GM23248 (cell line): ENCODE measurements around the gene LNX2. TPM values are rescaled to one million over a fixed set of nuclear protein-coding genes. Genes with fewer than 3 reads are reported as not detected.

Experiments used
- DNase-seq: peaks from one replicate; pipeline ENCODE4 v3.0.0-alpha.2; 2015
- H2AFZ ChIP-seq: fragments of 200-600 bp; sonication (generic); 2 replicates; pipeline ENCODE4 v1.6.1; 2016; ENCODE audit warnings: antibody characterized with exemption
- H3F3A ChIP-seq: fragments of 200-600 bp; sonication (generic); 2 replicates; pipeline ENCODE4 v1.6.1; 2016; ENCODE audit warnings: mild to moderate bottlenecking, antibody characterized with exemption, mixed run types; ENCODE audit not compliant: insufficient read depth
- H3K27ac ChIP-seq: fragments of 200-600 bp; sonication (generic); 2 replicates; pipeline ENCODE4 v1.5.1; 2016; ENCODE audit warnings: mild to moderate bottlenecking
- H3K27me3 ChIP-seq: fragments of 200-600 bp; sonication (generic); replicated peaks from 2 replicates; pipeline ENCODE4 v1.6.1; 2016; ENCODE audit warnings: mild to moderate bottlenecking; ENCODE audit not compliant: insufficient read depth
- H3K36me3 ChIP-seq: fragments of 200-600 bp; sonication (generic); 2 replicates; pipeline ENCODE4 v1.6.1; 2016; ENCODE audit warnings: low read depth, mild to moderate bottlenecking
- H3K4me1 ChIP-seq: fragments of 200-600 bp; sonication (generic); 2 replicates; pipeline ENCODE4 v1.6.1; 2016; ENCODE audit warnings: mild to moderate bottlenecking; ENCODE audit not compliant: insufficient read depth
- H3K4me2 ChIP-seq: fragments of 200-600 bp; sonication (generic); one replicate; pipeline ENCODE4 v1.6.1; 2016; ENCODE audit warnings: mild to moderate bottlenecking; ENCODE audit not compliant: unreplicated experiment
- H3K4me3 ChIP-seq: fragments of 200-600 bp; sonication (generic); 2 replicates; pipeline ENCODE4 v1.5.1; 2016; ENCODE audit warnings: mild to moderate bottlenecking
- H3K79me2 ChIP-seq: fragments of 200-600 bp; sonication (generic); 2 replicates; pipeline ENCODE4 v1.6.1; 2016; ENCODE audit warnings: mild to moderate bottlenecking; ENCODE audit not compliant: insufficient read depth
- H3K9ac ChIP-seq: fragments of 200-600 bp; sonication (generic); 2 replicates; pipeline ENCODE4 v1.6.1; 2016; ENCODE audit warnings: mild to moderate bottlenecking
- H3K9me2 ChIP-seq: fragments of 200-600 bp; sonication (generic); 2 replicates; pipeline ENCODE4 v1.6.1; 2016; ENCODE audit warnings: mixed run types, mild to moderate bottlenecking, moderate library complexity; ENCODE audit not compliant: insufficient read depth
- H3K9me3 ChIP-seq: fragments of 200-600 bp; sonication (generic); one replicate; pipeline ENCODE4 v1.6.1; 2017; ENCODE audit warnings: low read depth
- H4K20me1 ChIP-seq: fragments of 200-600 bp; sonication (generic); 2 replicates; pipeline ENCODE4 v1.6.0; 2016; ENCODE audit not compliant: insufficient read depth
- EZH2 ChIP-seq: fragments of 200-600 bp; sonication (generic); IDR thresholded peaks from 2 replicates; pipeline ENCODE4 v1.6.1; 2018; ENCODE audit warnings: antibody characterized with exemption, mild to moderate bottlenecking; ENCODE audit not compliant: insufficient read depth, poor library complexity, severe bottlenecking
- EZH2phosphoT487 ChIP-seq: fragments of 200-600 bp; sonication (generic); IDR thresholded peaks from 2 replicates; pipeline ENCODE4 v1.6.1; 2018; ENCODE audit warnings: antibody characterized with exemption, moderate library complexity, mild to moderate bottlenecking, low read depth; ENCODE audit not compliant: insufficient read depth
- WGBS, 2 experiments: methylation state at CpG; one replicate each; pipeline ENCODE4 v1.1.6; 2015 to 2017; ENCODE audit warnings: low lambda C conversion rate in 2 of 2, low coverage in 1 of 2; ENCODE audit errors: missing lambda C conversion rate in 2 of 2; 5-methylcytosine and 5-hydroxymethylcytosine counted together
- in situ Hi-C: fragments of 300-500 bp; cut with MboI; formaldehyde crosslinking; loops from 2 replicates; pipeline ENCODE4 v1.15.0; 2020
- polyA plus RNA-seq: library from polyadenylated mRNA; unstranded; fragments of >200 nt; fragmentation: Nextera tagmentation; extraction: Ambion mirVana; gene quantifications from 2 replicates; pipeline ENCODE4 v1.2.1, GENCODE V29; 2016
- total RNA-seq: library from RNA; depleted of rRNA; stranded (reverse); fragments of >200 nt; shearing (Covaris generic); gene quantifications from 2 replicates; pipeline ENCODE4 v1.2.3, GENCODE V29; 2014

Gene LNX2
- total and polyA plus RNA-seq, 2 experiments from 2014 or later = 2.0 to 2.6 TPM

DNA sequence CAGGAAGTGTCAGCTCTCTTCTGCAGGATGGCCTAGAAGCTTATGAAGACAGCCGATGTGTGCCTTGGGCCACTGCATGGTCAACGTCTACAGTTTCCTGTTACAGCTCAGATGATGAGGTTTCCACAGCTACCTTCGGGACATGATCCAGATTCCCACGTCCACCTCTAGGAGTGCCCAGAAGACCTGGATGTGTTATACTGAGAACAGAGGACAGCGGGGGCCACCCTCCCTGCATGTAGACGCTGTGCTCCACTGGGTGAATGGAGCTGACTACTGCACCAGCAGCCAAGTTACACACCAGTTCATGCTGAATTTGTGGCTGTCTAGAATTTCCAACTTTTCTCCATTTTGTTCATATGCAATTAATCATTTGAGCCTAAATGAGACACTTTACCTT lies 91.4 kb downstream of the LNX2 start:
- no peaks in the 10 kb centered on the region for H3K9me2 ChIP-seq
- H2AFZ ChIP-seq = no peak overlapping the region
- TF ChIP-seq EZH2phosphoT487 (no peak), EZH2 (no peak)
- H3F3A ChIP-seq = no peaks in the 10 kb centered on the region
- no peak overlapping the region for H3K4me3 ChIP-seq
- no peak for DNase-seq
- H3K4me1 ChIP-seq = no peaks in the 10 kb centered on the region
- H3K9me3 ChIP-seq = no peaks in the 10 kb centered on the region
- no peak overlapping the region for H3K9ac ChIP-seq
- no peak overlapping the region for H3K27ac ChIP-seq
- peaks cover 7% of the 10 kb centered on the region; the same call in 1 of the 2 replicates for H3K27me3 ChIP-seq
- H3K4me2 ChIP-seq = no peak overlapping the region
- no peaks in the 10 kb centered on the region for H3K79me2 ChIP-seq
- in situ Hi-C loops = no loop called here
- H4K20me1 ChIP-seq = no peaks in the 10 kb centered on the region
- no peaks in the 10 kb centered on the region for H3K36me3 ChIP-seq
- 69 to 72% methylated on average over 6 of the region's 6 CpGs for WGBS, 2 experiments

DNA sequence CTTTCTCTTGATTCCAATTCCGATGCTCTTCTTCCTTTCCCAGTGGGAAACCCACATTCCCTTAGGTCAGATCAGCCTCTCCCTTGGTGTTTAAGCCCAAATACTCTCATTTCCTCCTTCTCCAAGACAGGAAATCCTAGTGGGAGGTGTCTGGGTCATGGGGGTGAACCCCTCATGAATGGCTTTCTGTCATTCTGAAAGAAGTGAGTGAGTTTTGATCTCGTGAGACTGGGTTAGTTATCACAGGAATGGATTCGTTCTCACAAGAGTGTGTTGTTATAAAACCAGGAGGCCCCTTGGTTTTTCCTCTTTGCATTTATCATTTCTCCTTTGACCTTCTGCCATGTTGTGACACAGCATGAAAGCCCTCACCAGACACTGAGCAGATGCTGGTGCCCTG lies 93.8 kb downstream of the LNX2 start:
- peaks cover 7% of the 10 kb centered on the region; the same call in 1 of the 2 replicates for H3K27me3 ChIP-seq
- H3K4me3 ChIP-seq = no peak overlapping the region
- no peak overlapping the region for H3K27ac ChIP-seq
- H3K79me2 ChIP-seq = no peaks in the 10 kb centered on the region
- H3K4me1 ChIP-seq = no peaks in the 10 kb centered on the region
- H3K9me2 ChIP-seq = no peaks in the 10 kb centered on the region
- DNase-seq = no peak
- 46 to 58% methylated on average over 3 of the region's 3 CpGs for WGBS, 2 experiments
- TF ChIP-seq EZH2phosphoT487 (no peak), EZH2 (no peak)
- in situ Hi-C loops = no loop called here
- no peaks in the 10 kb centered on the region for H3F3A ChIP-seq
- H4K20me1 ChIP-seq = no peaks in the 10 kb centered on the region
- H3K9me3 ChIP-seq = no peaks in the 10 kb centered on the region
- H3K9ac ChIP-seq = no peak overlapping the region
- no peak overlapping the region for H2AFZ ChIP-seq
- H3K36me3 ChIP-seq = no peaks in the 10 kb centered on the region
- no peak overlapping the region for H3K4me2 ChIP-seq

DNA sequence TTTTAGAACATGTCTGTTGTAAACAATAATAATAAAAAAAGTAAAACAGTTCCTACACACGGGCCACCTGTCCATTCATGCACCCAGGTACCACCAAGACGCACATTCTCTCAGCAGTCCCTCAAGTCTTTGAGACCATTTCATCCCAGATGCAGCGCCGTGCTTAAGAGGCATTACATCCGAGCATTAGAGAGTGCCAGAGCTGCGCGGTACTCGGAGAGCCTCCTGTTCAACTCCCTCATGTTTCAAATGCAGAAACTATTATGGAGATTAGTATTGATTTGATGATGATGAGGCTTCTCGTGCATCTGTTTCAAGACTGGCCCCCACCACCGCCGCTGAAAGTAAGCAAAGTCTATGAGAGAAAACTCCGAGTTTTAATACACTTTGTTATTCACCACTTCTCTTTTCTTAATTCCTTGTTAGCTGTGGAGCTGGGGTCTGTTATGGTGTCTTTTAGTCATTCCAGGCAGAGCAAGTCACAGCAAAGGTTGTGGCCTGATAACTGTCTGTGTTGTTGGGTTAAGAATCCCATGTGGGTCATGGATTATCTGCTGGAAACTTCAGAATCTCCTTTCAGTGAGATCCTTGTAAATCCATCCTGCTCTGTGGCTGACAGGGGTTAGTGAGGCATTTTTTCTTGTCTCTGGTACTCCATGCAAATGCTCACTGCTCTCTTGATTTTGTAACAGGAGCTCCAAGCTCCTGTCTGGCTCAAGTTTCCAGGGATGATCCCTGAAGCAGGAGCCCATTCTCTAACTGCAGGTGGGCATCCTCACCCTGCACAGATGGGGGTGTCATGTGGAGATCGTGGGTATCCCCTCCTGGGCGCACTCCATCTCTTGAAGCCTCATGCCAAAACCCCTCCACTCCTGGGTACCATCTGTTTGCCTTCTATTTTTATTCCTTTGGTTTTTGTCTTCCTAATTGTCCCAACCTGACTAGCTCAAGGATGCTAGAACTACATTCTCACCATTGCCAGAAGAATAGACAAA lies 95.1 kb downstream of the LNX2 start:
- TF ChIP-seq EZH2phosphoT487 (no peak), EZH2 (no peak)
- no peaks in the 10 kb centered on the region for H4K20me1 ChIP-seq
- peaks cover 7% of the 10 kb centered on the region; the same call in 1 of the 2 replicates for H3K27me3 ChIP-seq
- no peaks in the 10 kb centered on the region for H3F3A ChIP-seq
- no peaks in the 10 kb centered on the region for H3K36me3 ChIP-seq
- no peaks in the 10 kb centered on the region for H3K79me2 ChIP-seq
- DNase-seq = no peak
- no peaks in the 10 kb centered on the region for H3K4me1 ChIP-seq
- 52 to 53% methylated on average over 14 of the region's 14 CpGs for WGBS, 2 experiments
- no peaks in the 10 kb centered on the region for H3K9me3 ChIP-seq
- H3K27ac ChIP-seq = no peak overlapping the region
- no peaks in the 10 kb centered on the region for H3K9me2 ChIP-seq
- H3K9ac ChIP-seq = no peak overlapping the region
- H2AFZ ChIP-seq = no peak overlapping the region
- in situ Hi-C loops = no loop called here
- H3K4me2 ChIP-seq = no peak overlapping the region
- no peak overlapping the region for H3K4me3 ChIP-seq

DNA sequence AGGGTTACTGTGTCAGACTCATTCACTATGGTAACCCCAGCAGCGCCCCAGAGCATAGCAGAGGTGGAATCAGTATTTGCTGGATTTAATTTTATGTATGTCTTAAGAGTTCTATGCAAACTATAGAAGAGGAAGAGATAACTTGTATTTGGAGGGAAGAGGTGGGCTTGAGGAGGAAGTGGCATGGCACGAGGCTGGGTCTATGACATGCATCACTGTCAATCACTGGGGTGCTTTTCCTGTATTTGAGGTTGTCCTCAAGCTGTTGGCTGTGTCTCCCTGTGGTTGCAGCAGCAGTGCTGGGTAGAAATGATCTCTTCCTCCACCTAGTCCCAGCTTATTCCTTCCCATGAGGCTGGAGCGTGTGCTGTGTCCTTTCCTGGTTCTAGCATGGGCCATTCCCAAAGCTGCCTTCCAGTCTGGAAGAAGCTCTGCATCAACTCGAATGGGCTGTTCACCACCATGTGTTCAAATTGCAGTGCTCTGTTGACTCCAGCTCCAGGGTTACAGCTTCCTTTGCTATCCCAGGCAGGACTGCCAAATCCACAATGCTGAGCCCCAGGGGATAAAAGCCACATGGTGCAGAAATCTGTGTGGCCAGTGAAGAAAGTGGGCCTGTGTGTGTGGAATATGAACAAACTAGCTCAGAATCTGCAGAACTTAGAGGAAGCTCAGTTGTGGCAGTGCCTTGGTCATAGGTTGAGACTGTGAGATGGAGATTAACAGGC lies 96.8 kb downstream of the LNX2 start:
- H3K36me3 ChIP-seq = no peaks in the 10 kb centered on the region
- H4K20me1 ChIP-seq = no peaks in the 10 kb centered on the region
- H3K4me2 ChIP-seq = no peak overlapping the region
- peaks cover 14% of the 10 kb centered on the region; the same call in 1 of the 2 replicates for H3K27me3 ChIP-seq
- in situ Hi-C loops = no loop called here
- TF ChIP-seq EZH2phosphoT487 (no peak), EZH2 (no peak)
- no peaks in the 10 kb centered on the region for H3F3A ChIP-seq
- H3K4me3 ChIP-seq = no peak overlapping the region
- no peaks in the 10 kb centered on the region for H3K4me1 ChIP-seq
- no peak overlapping the region for H3K27ac ChIP-seq
- H3K9ac ChIP-seq = no peak overlapping the region
- no peaks in the 10 kb centered on the region for H3K9me2 ChIP-seq
- DNase-seq = no peak
- no peaks in the 10 kb centered on the region for H3K9me3 ChIP-seq
- WGBS, 2 experiments = 20 to 21% methylated on average over 4 of the region's 4 CpGs
- H3K79me2 ChIP-seq = no peaks in the 10 kb centered on the region
- H2AFZ ChIP-seq = no peak overlapping the region
